Fibroblast of villous mesenchyme (primary cell): ENCODE data around the gene HOXB2. TPM values are rescaled to one million over a fixed set of nuclear protein-coding genes. Genes with fewer than 3 reads are reported as not detected.

Experiments
- DNase-seq: peaks from one replicate; pipeline ENCODE4 v3.0.0-alpha.2; 2010; ENCODE audit warnings: low read depth
- H3K4me3 ChIP-seq: 2 replicates; pipeline ENCODE4 v1.5.1; 2011; ENCODE audit warnings: low read depth, mild to moderate bottlenecking, low read length
- total RNA-seq: library from RNA; depleted of rRNA; stranded (reverse); fragments of >200 nt; gene quantifications from 2 replicates; pipeline ENCODE4 v1.2.3, GENCODE V29; 2012
- TF ChIP-seq, protein P1 (sequence below): IDR thresholded peaks from 2 replicates; pipeline ENCODE4 v1.5.1; 2012; ENCODE audit warnings: low read depth, mild to moderate bottlenecking, low read length; ENCODE audit not compliant: insufficient read depth

The HOXB2 gene
- total RNA-seq, 1 donor, result 4.3 TPM

DNA sequence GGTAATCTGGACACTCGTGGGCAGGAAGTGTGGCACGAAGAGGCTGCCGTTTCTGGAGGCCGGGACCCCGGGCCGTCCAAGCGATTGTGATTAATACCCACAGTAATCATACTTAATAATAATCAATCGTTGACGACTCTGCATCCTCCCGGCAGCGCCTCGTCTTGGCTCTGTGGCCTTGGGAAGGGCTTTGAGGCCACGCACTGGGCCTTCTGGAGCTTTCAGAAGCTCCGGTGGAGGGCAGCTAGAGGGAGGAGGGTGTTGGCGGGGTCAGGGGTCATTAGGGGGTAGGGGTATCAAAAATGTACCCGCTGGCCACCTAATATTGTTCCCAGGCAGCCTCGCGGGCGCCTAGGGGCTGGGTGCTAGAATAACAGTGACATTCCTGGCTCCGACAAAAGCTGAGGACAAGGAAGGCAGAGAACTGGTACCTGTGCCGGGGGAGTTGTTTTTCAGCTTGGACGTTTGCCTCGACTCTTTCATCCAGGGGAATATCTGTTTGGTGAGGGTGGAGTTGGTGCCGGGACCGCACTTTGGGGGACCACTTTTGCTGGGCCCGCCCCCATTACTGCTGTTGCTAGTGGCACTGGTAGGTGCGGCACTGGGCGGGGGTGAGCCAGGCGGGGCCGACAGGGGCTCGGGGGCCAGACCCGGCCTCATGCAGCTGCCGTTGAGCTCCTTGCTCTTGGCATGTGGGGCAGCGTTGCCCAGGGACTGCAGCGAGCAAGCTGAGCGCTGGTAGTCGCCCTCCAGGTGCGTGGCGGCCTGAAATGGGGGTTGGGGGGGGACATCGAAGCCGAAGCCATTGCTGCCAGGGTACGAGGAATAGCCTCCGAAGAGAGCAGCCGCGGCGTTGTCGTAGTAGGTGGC lies 6.9 kb upstream of the HOXB2 start:
- no peak for DNase-seq
- TF ChIP-seq, protein P1, sequence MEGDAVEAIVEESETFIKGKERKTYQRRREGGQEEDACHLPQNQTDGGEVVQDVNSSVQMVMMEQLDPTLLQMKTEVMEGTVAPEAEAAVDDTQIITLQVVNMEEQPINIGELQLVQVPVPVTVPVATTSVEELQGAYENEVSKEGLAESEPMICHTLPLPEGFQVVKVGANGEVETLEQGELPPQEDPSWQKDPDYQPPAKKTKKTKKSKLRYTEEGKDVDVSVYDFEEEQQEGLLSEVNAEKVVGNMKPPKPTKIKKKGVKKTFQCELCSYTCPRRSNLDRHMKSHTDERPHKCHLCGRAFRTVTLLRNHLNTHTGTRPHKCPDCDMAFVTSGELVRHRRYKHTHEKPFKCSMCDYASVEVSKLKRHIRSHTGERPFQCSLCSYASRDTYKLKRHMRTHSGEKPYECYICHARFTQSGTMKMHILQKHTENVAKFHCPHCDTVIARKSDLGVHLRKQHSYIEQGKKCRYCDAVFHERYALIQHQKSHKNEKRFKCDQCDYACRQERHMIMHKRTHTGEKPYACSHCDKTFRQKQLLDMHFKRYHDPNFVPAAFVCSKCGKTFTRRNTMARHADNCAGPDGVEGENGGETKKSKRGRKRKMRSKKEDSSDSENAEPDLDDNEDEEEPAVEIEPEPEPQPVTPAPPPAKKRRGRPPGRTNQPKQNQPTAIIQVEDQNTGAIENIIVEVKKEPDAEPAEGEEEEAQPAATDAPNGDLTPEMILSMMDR, result no peak
- no peak overlapping the region for H3K4me3 ChIP-seq

DNA sequence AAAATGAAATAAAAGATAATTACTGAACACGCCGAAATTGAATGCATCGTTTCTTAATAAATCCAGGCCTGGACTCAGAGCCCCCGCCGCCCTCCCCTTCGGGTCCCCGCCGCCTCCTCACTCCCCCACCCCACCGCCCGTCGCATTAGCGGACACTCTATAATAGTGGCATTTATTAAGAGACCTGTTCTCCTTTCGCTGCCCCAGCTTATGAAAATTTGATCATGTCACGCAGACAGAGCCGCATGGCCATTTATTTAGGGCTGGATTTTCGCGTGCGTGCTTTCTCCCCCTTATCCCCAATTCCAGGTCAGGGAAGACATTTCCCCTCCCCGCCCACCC lies 6.3 kb upstream of the HOXB2 start:
- H3K4me3 ChIP-seq, result no peak overlapping the region
- TF ChIP-seq, protein P1, result no peak
- DNase-seq, result no peak

DNA sequence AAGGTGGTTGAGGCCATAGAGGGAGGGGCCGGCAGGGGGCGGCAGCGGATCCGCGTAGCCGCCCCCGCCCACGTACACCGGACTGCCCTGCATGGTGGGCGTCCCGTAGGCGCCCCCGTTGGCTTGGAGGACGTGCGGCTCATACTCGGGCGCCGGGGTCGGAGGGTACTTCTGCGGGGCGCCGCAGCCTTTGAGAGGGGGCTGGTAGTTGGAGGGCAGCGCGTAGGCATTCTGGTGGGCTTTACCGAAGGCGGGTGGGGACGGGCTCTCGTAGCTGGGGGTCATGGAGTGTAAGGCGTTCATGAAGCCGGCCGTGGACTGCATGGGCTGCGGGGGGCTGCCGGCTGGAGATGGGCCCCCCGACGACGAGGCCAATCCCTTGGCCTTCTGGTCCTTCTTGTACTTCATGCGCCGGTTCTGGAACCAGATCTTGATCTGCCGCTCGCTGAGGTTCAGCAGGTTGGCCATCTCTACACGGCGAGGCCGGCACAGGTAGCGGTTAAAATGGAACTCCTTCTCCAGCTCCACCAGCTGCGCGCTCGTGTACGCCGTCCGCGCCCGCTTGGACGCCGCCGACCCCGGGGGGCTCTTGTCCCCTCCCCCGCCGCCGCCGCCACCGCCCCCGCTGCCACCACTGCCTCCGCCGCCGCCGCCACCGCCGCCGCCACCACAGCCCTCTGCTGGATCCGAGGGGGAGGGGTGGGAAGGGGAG lies 5.7 kb upstream of the HOXB2 start:
- DNase-seq, result no peak
- TF ChIP-seq, protein P1, result no peak
- no peak overlapping the region for H3K4me3 ChIP-seq

DNA sequence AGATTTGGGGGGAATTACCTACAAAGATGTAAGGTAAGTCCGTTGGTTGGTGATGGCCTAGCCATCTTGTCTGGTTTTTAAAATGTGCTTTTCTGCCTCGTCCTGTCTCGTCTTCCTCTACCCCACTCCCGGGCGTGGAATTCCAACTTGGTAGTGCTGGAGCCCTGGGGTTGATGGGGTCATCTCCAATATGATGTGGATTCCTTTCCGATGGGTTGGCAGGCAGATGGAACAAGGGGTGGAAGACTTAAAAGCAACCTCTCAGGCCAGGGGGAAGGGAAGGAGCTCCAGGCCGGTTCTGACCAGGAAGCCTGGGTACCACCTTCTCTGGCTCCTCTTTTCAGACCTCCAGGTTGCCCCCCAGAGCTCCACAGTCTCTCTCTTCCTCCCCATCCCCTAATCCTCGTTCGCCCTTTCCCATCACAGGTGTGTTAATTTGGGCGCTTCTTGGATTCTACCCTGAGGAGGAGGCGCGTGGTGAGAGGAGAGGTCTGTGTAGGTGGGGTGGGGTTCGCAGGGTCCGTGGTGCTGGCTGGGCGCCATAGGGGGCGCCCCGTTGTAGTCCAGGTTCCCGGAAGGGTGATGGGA lies 5.1 kb upstream of the HOXB2 start:
- TF ChIP-seq, protein P1, result no peak
- no peak overlapping the region for H3K4me3 ChIP-seq
- no peak for DNase-seq

DNA sequence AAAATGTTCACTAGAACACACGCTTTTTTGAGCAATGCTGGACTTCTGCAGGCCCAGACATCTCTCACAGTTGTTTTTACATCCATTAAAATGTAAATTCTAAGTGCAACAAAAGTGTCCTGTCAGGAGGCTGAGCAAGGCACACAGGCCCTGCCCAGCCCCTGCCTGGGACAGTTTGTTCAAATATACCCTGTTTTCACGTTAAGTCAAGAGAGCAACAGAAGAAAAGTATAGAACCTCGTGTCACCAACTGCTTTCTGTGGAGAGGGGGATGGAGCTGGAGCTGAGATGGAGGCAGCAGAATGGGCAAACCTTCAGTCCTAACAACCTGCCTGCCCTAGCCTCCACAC lies 4.3 kb upstream of the HOXB2 start:
- H3K4me3 ChIP-seq, result no peak overlapping the region
- no peak for DNase-seq
- TF ChIP-seq, protein P1, result no peak

DNA sequence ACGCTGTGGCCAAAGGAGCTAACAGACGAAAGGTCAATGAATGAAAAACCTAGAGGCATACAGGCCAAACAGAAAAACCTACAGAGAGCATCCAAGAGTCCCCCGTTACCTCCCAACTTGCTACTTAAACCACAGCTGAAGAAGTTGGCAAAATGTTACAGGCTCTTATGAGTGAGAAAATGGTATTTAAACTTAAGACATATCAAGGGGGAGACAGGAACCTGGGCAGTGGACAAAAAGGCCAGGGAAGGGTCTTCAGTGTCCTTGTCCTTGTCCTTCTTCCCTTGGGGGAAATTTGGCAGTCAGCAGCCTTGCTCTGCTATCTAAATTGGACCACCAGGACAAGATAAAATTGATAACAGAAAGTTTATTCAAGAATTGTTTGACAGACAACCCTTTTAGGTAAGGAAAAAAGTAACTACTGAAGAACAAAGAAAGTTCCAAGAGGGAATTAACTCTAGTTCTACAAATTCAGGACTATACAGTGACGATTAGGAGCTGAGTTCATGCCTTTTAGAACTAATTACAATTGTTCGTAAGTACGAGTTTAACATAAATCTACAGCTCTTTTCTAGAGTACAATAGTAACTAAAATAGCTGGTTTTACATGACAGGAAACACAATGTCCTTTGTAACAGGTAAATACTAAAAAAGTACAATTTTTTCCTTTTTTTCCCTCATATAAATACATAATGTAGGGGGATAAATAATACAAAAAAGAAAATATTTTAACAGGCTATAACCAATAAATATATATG lies 3.8 kb upstream of the HOXB2 start:
- TF ChIP-seq, protein P1, result no peak
- DNase-seq, result no peak
- no peak overlapping the region for H3K4me3 ChIP-seq
